GM12873 (cell line): ENCODE results near the gene NLE1.

ENCODE experiments used
- TF ChIP-seq, protein P1 (sequence below): IDR thresholded peaks from 2 replicates; pipeline ENCODE4 v1.5.1; 2012; ENCODE audit warnings: low read depth, mild to moderate bottlenecking, moderate library complexity, low read length, control low read depth; ENCODE audit not compliant: insufficient read depth; ENCODE audit errors: missing control alignments

The NLE1 gene

DNA sequence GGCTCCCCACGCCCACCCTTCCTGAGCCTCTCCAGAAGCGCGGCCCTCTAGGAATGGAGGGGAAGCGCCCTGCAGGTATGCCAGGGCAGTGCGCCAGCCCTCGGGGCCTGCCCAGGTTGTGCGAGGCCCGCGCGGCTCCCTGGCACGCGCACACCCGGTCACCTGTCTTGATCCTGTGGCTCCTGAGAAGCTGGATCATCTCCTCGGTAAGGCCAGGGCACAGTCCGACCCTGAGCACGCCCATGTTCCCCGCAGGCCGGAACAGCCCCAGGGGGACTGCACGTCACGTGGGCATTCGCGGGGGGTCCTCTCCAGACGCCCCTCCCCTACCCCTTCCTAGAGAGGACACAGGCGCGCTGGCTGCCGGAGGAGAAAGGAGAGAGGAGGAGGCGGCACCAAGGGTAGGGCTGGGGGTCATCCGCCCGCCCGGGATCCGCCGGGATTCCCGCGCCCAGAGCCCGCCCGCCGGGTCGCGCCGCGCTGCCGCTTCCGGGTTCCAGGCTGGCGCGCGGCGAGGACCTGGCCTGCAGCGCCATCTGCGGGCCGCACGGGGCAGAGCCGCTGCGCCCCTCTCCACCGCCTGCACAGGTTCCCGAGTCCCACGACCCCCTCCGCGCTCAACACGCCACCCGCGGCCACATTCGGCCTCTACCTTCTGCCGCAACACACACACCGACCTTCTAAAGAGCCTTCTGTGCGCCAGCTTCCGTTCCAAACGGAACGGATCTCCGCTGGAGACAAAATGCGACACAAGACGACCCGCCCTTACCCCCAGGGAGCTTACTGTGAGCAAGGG is 22.5 kb downstream of the NLE1 start, which contains the start of gene RAD51D:
RAD51D (minus strand) TSS at position 491 of the 796 bp plus-strand sequence; CDS start at position 244, 247 bp downstream.
- TF ChIP-seq, protein P1, sequence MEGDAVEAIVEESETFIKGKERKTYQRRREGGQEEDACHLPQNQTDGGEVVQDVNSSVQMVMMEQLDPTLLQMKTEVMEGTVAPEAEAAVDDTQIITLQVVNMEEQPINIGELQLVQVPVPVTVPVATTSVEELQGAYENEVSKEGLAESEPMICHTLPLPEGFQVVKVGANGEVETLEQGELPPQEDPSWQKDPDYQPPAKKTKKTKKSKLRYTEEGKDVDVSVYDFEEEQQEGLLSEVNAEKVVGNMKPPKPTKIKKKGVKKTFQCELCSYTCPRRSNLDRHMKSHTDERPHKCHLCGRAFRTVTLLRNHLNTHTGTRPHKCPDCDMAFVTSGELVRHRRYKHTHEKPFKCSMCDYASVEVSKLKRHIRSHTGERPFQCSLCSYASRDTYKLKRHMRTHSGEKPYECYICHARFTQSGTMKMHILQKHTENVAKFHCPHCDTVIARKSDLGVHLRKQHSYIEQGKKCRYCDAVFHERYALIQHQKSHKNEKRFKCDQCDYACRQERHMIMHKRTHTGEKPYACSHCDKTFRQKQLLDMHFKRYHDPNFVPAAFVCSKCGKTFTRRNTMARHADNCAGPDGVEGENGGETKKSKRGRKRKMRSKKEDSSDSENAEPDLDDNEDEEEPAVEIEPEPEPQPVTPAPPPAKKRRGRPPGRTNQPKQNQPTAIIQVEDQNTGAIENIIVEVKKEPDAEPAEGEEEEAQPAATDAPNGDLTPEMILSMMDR, result peak; percentile 84

DNA sequence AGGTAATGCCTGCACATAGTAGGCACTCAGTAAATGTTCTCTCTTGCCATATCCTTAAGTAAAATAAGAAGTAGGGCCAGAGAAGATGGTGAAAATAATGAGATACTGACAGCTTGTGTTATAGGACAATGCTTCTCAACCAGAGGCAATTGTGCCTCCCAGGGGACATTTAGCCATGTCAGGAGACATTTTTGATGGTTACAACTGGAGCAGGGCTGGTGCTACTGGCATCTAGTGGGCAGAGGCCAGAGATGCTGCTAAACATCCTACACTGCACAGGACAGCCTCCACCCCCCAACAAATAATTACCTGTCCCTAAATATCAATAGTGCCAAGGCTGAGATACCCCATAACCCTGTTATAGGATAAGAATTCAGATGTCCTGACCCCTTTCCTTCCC is 24.1 kb downstream of the NLE1 start:
- TF ChIP-seq, protein P1, result peak; percentile 60

DNA sequence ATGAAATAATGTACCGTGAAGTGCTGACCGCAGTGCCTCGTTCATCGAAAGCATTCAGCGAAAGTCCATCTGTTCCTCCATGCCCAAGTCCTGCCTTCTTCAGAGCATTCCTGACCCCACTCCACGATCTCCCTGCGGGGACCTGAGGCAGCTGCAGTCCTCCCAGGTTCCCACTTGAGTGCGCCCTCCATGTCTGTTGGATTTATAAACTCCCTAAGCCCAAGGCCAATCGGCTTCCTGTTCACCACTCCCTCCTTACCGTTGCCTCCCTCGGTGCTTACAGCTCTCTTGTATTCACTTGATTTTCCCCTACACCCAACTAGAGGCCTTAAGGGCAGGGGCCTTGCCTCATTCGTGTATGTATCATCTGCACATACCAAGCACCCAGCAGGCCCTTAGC is 25.3 kb downstream of the NLE1 start:
- TF ChIP-seq, protein P1, result no peak

DNA sequence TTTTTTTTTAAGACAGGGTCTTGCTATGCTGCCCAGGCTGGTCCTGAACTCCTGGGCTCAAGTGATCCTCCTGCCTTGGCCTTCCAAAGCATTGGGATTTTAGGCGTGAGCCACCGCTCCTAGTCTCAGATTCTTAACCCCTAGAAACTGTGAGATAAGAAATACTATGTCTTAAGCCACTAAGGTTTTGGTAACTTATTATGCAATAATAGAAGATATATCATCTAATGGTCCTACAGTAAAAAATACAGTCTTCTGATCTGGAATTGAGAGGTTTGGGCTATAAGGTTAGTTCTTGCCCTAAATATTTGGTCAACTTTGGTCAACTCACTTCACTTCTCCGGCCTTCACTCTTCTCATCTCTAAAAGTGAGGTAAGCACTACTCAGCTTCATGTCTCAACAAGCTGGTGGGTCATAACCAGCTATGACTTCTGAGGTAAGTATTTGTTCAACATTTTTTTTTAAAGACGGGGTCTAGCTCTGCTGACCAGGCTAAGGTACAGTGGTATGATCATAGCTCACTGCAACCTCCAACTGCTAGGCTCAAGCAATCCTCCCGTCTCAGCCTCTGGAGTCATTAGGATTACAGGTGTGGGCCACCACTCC is 37.2 kb downstream of the NLE1 start:
- TF ChIP-seq, protein P1, result no peak

DNA sequence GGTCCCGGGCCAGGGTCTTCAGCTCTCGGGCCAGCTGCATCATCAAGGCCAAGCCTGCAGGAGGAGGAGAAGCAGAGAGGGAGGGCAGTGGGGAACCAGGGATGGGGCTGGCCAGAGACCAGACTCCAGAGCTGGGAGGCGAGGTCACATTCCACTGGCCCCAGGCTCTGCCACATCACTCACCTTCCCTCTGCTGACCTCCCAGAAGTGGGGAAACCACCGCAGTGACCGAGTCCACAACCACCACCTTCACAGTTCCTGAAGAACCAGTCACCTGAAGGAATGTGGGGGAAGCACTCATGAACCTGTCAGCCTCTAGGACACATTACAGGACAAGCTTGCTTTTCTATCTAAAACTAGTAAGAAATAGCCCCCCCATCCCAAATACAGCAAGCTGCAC is 38.8 kb downstream of the NLE1 start:
- TF ChIP-seq, protein P1, result no peak

DNA sequence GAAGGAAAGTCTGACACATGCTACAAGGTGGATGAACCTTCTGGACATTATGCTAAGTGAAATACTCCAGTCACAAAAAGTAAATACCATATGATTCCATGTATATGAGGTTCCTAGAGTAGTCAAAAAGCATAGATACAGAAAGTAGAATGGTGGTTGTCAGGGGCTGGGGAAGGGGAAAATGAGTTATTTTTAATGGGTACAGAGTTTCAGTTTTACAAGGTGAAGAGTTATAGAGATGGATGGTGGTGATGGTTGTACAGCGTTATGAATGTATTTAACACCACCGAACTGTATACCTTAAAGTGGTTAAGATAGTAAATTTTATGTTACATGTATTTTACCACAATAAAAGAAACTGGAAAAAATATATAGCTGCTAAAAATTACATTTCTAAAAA is 40.4 kb downstream of the NLE1 start:
- TF ChIP-seq, protein P1, result no peak

DNA sequence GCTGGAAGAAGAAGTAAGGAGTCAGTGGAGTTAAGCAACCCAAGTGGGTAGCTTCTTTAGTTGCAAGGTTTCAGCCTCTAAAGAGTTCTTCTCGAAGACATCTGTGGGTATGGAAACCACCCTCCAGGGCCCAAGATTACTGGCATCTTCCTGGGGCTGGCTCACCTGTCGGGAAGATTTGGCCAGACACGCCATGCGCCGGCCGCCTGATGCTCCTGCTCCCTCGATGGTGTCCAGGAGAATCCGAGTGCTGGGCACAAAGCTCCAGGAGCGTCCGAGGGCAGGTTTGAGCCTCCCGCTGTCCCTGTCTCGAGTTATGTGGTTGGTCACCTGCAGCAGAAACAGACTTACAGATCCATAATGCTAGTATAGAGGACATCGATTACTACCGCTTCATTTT is 41.1 kb downstream of the NLE1 start:
- TF ChIP-seq, protein P1, result no peak
